ACHN (cell line): ENCODE measurements around the gene GPSM3.

Source experiments
- DNase-seq: peaks from one replicate; pipeline ENCODE4 v3.0.0-alpha.2; 2015
- in situ Hi-C: cut with HindIII; loops from 2 replicates; pipeline ENCODE4 v1.10.0; 2017; ENCODE audit warnings: low sequenced_read_pairs, low pct_ligation_motif_present, low pct_unique_long_range_greater_than_20kb

The GPSM3 gene

GRCh38 chr6:32164295-32164694, 28.1 kb downstream of the GPSM3 start, which contains the start of gene EGFL8:
Gene EGFL8 (plus strand): TSS chr6:32164595. CDS start chr6:32166166, 1,571 bp downstream.
- no peak for DNase-seq
- in situ Hi-C loops: no loop called here

GRCh38 chr6:32163559-32164258, 28.7 kb downstream of the GPSM3 start:
- DNase-seq: no peak
- in situ Hi-C loops: no loop called here

- in situ Hi-C loops: no loop called here
- no peak for DNase-seq
Observed at GRCh38 chr6:32158052-32158451, 34.4 kb downstream of the GPSM3 start.

DNA sequence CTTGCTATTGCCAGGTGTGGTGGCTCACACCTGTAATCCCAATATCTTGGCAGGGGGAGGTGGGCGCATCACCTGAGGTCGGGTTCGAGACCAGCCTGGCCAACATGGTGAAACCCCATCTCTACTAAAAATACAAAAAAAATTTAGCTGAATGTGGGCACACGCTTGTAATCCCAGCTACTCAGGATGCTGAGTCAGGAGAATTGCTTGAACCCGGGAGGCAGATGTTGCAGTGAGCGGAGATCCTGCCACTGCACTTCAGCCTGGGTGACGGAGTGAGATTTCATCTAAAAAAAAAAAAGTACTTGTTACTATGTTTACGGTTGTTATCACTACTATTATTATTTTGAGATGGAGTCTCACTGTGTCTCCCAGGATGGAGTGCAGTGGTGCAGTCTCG, 35.6 kb downstream of the GPSM3 start:
- in situ Hi-C loops: no loop called here
- no peak for DNase-seq

- DNase-seq: peak; percentile 70
- in situ Hi-C loops: no loop called here
Observed at GRCh38 chr6:32154514-32155161, 37.8 kb downstream of the GPSM3 start.

GRCh38 chr6:32153564-32154513, 38.6 kb downstream of the GPSM3 start, which contains the start of gene PPT2:
Gene PPT2 (plus strand): TSS chr6:32154141. CDS start chr6:32154595, 454 bp downstream.
- DNase-seq: peak; percentile 84
- in situ Hi-C loops: no loop called here

DNA sequence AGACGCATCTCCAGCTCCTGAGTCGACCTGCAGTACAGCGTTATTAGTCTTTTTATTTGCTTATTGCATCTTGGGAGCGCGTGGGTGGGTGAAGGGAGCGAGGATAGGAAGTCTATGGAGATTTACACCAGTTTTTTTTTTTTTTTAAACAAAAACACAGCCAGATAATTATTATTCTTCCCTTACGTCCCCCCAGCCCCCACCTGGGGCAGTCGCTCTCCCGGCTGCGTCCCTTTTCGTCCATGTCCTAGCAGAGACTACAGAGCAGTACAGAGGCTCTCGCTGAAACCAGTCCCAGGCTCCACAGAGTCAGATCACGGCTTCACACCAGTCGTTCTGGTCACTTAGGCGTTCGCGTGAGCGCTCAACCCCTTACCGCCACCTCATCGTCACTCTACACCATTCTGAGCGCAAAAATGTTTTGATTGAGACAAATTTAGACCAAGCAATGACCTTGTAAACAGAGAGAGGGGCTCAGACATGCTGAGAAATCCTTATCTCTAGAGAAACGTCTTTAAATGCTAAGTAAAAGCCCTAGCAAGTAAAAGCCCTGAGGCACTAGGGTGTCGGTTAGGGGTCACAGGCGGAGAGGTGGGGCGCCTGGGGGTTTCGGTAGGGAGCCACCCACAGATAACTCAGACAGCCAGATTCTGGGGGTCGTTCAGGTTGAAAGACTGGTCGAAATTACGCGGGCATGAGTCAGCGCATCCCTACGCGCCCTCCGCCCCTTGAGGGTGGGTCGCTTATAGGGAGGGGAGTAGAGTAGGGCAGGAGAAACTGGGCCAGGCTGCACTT, 39.5 kb downstream of the GPSM3 start:
- in situ Hi-C loops: no loop called here
- peak; percentile 49 for DNase-seq

GRCh38 chr6:32151863-32152768, 40.3 kb downstream of the GPSM3 start, which contains the start of gene PRRT1:
Gene PRRT1 (minus strand): TSS chr6:32151939. CDS start chr6:32151827, 112 bp downstream.
- DNase-seq: no peak
- in situ Hi-C loops: no loop called here

DNA sequence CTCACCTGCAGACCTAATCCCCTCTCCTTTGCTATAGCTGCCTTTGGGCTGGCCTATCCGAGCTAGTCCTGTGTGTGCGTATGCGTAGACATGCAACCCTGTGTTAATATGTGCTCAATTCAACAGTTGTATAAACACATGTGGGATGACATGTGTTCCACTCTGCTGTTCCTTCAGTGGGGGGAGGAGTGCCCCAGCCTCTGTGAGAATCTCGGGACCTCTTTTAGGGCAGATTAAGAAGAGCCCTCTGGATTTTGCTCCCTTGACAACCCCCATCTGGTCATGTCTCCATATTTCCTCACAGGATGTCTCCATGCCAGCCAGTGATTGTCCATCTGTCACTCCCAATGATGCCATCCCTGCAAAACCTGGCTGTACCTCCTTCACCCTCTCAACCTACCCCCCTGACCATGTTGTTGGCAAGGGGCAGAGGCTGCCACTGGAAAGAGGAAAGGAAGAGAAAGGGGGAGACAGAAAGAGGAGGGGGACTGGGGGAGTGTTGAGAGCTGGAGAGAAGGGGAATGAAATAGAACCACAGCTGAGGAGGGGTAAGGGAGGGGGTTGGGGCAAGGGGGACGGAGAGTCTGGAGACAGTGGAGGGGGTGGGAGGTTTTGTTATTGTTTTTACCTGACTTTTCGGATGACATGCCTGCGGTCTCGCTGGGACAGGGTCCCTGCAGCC, 41.1 kb downstream of the GPSM3 start:
- in situ Hi-C loops: no loop called here
- no peak for DNase-seq

DNA sequence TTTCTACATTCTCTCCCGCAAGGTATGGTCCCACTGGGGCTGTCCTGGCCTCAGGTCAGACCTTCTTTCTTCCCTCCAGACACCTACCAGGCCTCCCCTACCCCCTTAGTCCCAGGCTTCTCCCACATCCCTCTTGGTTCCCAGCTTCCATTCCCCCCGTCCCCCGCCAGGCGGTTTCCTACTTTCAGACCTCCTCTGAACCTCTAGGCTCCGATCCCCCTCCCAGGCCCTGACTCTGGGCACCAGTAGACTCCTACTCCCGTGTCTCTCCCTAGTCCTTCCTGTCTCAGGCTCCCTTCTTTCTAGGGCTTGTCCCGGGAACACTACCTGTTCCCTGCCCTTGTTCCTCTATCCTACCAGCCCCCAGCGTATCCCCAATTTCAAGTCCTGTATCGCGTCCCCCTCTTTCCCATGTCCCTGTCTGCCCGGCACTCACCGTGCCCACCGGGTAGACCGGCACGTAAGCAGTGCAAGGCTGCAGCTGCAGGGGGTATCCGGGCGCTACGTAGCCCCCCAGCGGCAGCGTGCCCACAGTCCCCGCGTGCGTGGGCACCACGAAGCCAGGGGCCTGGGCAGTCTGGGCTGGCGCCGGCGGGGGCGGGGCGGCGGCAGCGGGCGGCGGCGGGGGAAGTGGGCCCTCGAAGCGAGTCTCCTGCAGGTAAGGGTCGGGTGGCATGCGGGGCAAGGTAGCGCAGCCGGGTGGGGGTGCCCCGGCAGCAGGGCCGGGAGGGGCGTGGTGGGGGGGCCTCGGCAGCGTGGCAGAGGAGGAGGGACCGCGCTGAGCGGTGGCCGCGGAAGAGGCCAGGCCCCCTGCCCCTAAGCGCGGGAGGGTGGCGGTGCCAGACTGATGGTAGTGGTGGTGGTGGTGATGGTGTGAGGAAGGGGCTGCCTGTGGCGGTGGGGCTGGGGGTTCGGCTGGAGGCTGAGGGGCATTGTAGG, 42.2 kb downstream of the GPSM3 start:
- in situ Hi-C loops: no loop called here
- no peak for DNase-seq

DNA sequence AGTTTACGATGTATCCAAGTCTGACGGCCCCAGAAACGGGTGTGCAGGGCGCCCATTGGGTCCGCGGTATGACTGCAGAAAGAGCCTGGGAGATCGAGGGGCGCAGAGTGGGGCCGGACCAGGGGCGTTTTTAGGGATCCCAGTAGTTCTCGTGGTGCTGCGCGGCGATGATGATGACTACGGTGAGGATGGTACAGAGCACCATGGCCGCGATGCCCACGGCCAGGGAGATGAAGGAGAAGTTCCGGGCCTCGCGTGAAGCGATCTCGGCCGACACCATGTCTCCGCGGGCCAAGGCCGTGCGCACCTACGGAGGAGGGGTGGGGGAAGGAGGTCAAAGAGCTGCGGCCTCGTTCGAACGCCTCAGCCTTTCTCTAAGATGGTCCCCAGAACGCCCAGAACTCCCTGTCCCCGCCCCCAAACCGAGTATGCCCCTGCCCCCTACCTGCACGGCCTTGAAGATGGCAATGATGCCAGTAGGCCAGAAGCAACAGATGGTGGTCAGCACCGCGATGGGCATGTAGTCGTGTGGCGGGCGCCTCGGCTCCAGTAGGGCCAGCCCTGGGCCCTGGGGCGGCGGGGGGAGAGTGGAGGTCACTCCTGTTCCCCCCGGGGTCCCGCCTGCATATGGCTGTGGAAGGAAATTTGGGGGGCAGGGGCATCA, 43.2 kb downstream of the GPSM3 start:
- in situ Hi-C loops: no loop called here
- no peak for DNase-seq

GRCh38 chr6:32148289-32149091, 44.0 kb downstream of the GPSM3 start:
- in situ Hi-C loops: no loop called here
- DNase-seq: no peak

GRCh38 chr6:32147401-32148132, 44.9 kb downstream of the GPSM3 start:
- DNase-seq: no peak
- in situ Hi-C loops: no loop called here

DNA sequence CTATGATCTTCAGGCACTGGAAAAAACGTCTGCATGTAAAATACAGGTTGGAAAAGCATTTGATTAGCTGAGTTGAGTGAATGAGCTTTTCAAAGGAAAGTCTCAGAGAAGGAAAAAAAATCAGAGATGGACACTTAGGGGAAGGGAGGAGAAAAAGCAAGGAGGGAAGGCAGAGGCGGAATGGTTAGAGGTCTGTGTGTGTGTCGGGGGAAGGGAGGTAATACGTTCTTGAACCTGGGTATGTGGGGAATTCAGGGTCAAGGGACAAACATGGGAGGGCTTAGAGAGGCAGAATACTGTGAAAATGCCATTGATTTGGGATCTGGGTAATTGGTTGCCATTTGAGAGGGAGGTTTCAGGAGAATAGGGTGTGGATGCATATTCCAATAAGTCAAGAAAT, 45.8 kb downstream of the GPSM3 start:
- in situ Hi-C loops: no loop called here
- no peak for DNase-seq
